CD14-positive monocyte (primary cell): ENCODE data around the gene KCNK18. TPM values are rescaled to one million over a fixed set of nuclear protein-coding genes. Genes with fewer than 3 reads are reported as not detected.

Experiments used
- DNase-seq, 3 donors: peaks; one replicate each; pipeline ENCODE4 v3.0.0-alpha.2; 2011 to 2022
- H2AFZ ChIP-seq: 2 replicates; pipeline ENCODE4 v1.6.0; 2012; ENCODE audit warnings: mild to moderate bottlenecking, low read depth, low read length, inconsistent platforms; ENCODE audit not compliant: insufficient read depth, poor library complexity, severe bottlenecking
- H3K27ac ChIP-seq, 2 donors: 1 replicate in 1 of 2; 2 replicates in 1 of 2; pipeline ENCODE4 v1.5.1; 2012 to 2013; ENCODE audit warnings: low read length in 2 of 2, control low read depth in 1 of 2, inconsistent platforms in 1 of 2, low read depth in 1 of 2, mild to moderate bottlenecking in 1 of 2
- H3K27me3 ChIP-seq, 2 donors: one replicate each; pipeline versions ENCODE4 v1.6.0 to v1.6.1; 2011 to 2013; ENCODE audit warnings: low read length in 2 of 2; ENCODE audit not compliant: control insufficient read depth in 2 of 2, insufficient read depth in 2 of 2
- H3K36me3 ChIP-seq, 2 donors: replicated peaks in 1 of 2; 1 replicate in 1 of 2; 2 replicates in 1 of 2; pipeline versions ENCODE4 v1.5.1 to v1.6.1; 2012 to 2013; ENCODE audit warnings: low read length in 2 of 2, control low read depth in 1 of 2, inconsistent platforms in 1 of 2, mild to moderate bottlenecking in 1 of 2; ENCODE audit not compliant: insufficient read depth in 2 of 2, control insufficient read depth in 1 of 2
- H3K4me1 ChIP-seq, 2 donors: 1 replicate in 1 of 2; 2 replicates in 1 of 2; pipeline versions ENCODE4 v1.5.1 to v1.6.1; 2012 to 2013; ENCODE audit warnings: low read length in 2 of 2, control low read depth in 1 of 2, inconsistent platforms in 1 of 2, mild to moderate bottlenecking in 1 of 2, moderate library complexity in 1 of 2; ENCODE audit not compliant: insufficient read depth in 2 of 2, control insufficient read depth in 1 of 2
- H3K4me2 ChIP-seq: replicated peaks from 2 replicates; pipeline ENCODE3; 2012; ENCODE audit warnings: low read length, moderate library complexity, mild to moderate bottlenecking; ENCODE audit not compliant: poor library complexity, severe bottlenecking; ENCODE audit errors: extremely low read depth
- H3K4me3 ChIP-seq, 3 experiments: fragments of 200-600 bp in 1 of 3; sonication (generic) in 1 of 3; replicated peaks in 1 of 3; 1 replicate in 2 of 3; 2 replicates in 1 of 3; pipeline ENCODE4 v1.5.1; 2011 to 2013; ENCODE audit warnings: low read length in 3 of 3, mild to moderate bottlenecking in 3 of 3, control low read depth in 2 of 3, low read depth in 2 of 3, inconsistent platforms in 1 of 3, moderate library complexity in 1 of 3
- H3K79me2 ChIP-seq: 2 replicates; pipeline ENCODE4 v1.6.0; 2012; ENCODE audit warnings: mild to moderate bottlenecking, control low read depth, inconsistent platforms, low read length, moderate library complexity; ENCODE audit not compliant: insufficient read depth
- H3K9ac ChIP-seq: 2 replicates; pipeline ENCODE4 v1.6.0; 2017; ENCODE audit warnings: low read length, mild to moderate bottlenecking; ENCODE audit not compliant: insufficient read depth, poor library complexity, severe bottlenecking
- H3K9me3 ChIP-seq, 2 donors: replicated peaks in 1 of 2; 1 replicate in 1 of 2; 2 replicates in 1 of 2; pipeline versions ENCODE4 v1.5.1 to v1.6.1; 2012 to 2013; ENCODE audit warnings: low read length in 2 of 2, control low read depth in 1 of 2; ENCODE audit not compliant: control insufficient read depth in 1 of 2, insufficient read depth in 1 of 2
- H4K20me1 ChIP-seq: 2 replicates; pipeline ENCODE4 v1.6.0; 2012; ENCODE audit warnings: mild to moderate bottlenecking, low read length, control low read depth, moderate library complexity; ENCODE audit not compliant: insufficient read depth
- H3K27ac Mint-ChIP-seq, 7 donors: one replicate each; pipeline ENCODE4 v1.8.0; 2020; ENCODE audit warnings: mild to moderate bottlenecking in 7 of 7, mixed read lengths in 7 of 7, moderate library complexity in 6 of 7, inconsistent platforms in 2 of 7
- H3K27me3 Mint-ChIP-seq, 3 donors: one replicate each; pipeline ENCODE4 v1.8.0; 2021 to 2022; ENCODE audit warnings: low read depth in 3 of 3, mild to moderate bottlenecking in 3 of 3, mixed read lengths in 3 of 3, moderate library complexity in 3 of 3, inconsistent platforms in 1 of 3
- H3K36me3 Mint-ChIP-seq, 2 donors: one replicate each; pipeline ENCODE4 v1.8.0; 2020; ENCODE audit warnings: mixed read lengths in 2 of 2, inconsistent platforms in 1 of 2, mild to moderate bottlenecking in 1 of 2
- H3K4me1 Mint-ChIP-seq: one replicate; pipeline ENCODE4 v1.8.0; 2020; ENCODE audit warnings: mild to moderate bottlenecking, mixed read lengths
- H3K4me3 Mint-ChIP-seq, 2 donors: one replicate each; pipeline ENCODE4 v1.8.0; 2020; ENCODE audit warnings: mild to moderate bottlenecking in 2 of 2, mixed read lengths in 2 of 2, moderate library complexity in 1 of 2
- H3K9me3 Mint-ChIP-seq, 7 donors: one replicate each; pipeline ENCODE4 v1.8.0; 2020 to 2022; ENCODE audit warnings: mixed read lengths in 7 of 7, mild to moderate bottlenecking in 6 of 7, moderate library complexity in 6 of 7, inconsistent platforms in 2 of 7
- WGBS: methylation state at CpG from one replicate; pipeline ENCODE4 v1.1.5; 2013; ENCODE audit warnings: missing lambda C conversion rate; ENCODE audit not compliant: insufficient coverage; 5-methylcytosine and 5-hydroxymethylcytosine counted together
- intact Hi-C, 2 donors: fragments of 100-400 bp; cut with micrococcal nuclease; formaldehyde crosslinking; loops; one replicate each; pipeline versions ENCODE4 v1.15.0 to v1.15.1; 2023
- polyA plus RNA-seq, 3 donors: library from polyadenylated mRNA; depleted of rRNA in 1 of 3; unstranded in 2 of 3; stranded (reverse) in 1 of 3; fragments of 300-500 nt in 2 of 3; fragments of >200 nt in 1 of 3; fragmentation: Illumina TruSeq in 2 of 3; gene quantifications; 1 replicate in 2 of 3; 2 replicates in 1 of 3; pipeline ENCODE4 v1.2.3, GENCODE V29; 2012 to 2021
- TF ChIP-seq, protein P1 (sequence below): fragments of 200-600 bp; IDR thresholded peaks from one replicate; pipeline ENCODE4 v1.8.0; 2022; ENCODE audit warnings: antibody characterized with exemption, mild to moderate bottlenecking

Gene KCNK18
- polyA plus RNA-seq, 3 donors = not detected

- Mint-ChIP-seq H3K27ac (peak overlapping the region in 1 of 7 donors; percentile 64), H3K4me1 (peaks cover 6% of the 10 kb centered on the region), H3K9me3 (no peaks in the 10 kb centered on the region), H3K36me3 (no peaks in the 10 kb centered on the region), H3K4me3 (no peak overlapping the region), H3K27me3 (peaks cover 6 to 19% (median 7%) of the 10 kb centered on the region in 3 donors)
- 92% methylated on average over 9 of the region's 9 CpGs for WGBS
- H3K4me2 ChIP-seq = no peak overlapping the region
- H3K4me1 ChIP-seq = no peaks in the 10 kb centered on the region
- intact Hi-C loops = no loop called here
- H4K20me1 ChIP-seq = no peaks in the 10 kb centered on the region
- peaks cover 3 to 6% of the 10 kb centered on the region in 2 donors for H3K27me3 ChIP-seq
- H3K36me3 ChIP-seq = no peaks in the 10 kb centered on the region
- no peak for DNase-seq
- no peaks in the 10 kb centered on the region for H3K9me3 ChIP-seq
- H2AFZ ChIP-seq = no peak overlapping the region
- H3K27ac ChIP-seq = no peak overlapping the region
- no peak overlapping the region for H3K9ac ChIP-seq
- TF ChIP-seq, protein P1, sequence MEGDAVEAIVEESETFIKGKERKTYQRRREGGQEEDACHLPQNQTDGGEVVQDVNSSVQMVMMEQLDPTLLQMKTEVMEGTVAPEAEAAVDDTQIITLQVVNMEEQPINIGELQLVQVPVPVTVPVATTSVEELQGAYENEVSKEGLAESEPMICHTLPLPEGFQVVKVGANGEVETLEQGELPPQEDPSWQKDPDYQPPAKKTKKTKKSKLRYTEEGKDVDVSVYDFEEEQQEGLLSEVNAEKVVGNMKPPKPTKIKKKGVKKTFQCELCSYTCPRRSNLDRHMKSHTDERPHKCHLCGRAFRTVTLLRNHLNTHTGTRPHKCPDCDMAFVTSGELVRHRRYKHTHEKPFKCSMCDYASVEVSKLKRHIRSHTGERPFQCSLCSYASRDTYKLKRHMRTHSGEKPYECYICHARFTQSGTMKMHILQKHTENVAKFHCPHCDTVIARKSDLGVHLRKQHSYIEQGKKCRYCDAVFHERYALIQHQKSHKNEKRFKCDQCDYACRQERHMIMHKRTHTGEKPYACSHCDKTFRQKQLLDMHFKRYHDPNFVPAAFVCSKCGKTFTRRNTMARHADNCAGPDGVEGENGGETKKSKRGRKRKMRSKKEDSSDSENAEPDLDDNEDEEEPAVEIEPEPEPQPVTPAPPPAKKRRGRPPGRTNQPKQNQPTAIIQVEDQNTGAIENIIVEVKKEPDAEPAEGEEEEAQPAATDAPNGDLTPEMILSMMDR = no peak
- H3K4me3 ChIP-seq = no peak overlapping the region
- H3K79me2 ChIP-seq = no peaks in the 10 kb centered on the region
Observed at GRCh38 chr10:117253908-117254307, 56.6 kb downstream of the KCNK18 start.

DNA sequence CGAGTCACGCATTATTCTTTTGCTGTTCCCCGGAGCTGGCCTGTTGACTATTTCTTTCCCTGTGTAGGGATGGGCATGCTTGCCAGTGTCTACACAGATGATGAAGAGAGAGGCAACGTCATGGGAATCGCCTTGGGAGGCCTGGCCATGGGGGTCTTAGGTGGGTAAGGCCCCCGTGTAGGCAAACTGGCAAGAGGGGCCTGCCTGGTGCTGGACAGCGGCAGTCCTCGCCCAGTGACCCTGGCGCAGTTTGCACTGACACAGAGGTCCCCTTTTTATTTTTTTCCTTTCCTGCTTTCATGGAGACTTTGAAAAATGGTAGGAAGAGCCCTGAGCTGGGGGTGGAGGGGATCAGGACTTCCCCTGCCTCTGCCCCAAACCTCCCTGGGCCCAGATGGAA, 57.0 kb downstream of the KCNK18 start:
- TF ChIP-seq, protein P1 = no peak
- no peaks in the 10 kb centered on the region for H3K79me2 ChIP-seq
- no peaks in the 10 kb centered on the region for H3K36me3 Mint-ChIP-seq
- no peak for DNase-seq
- WGBS = 72% methylated on average over 6 of the region's 9 CpGs
- H3K27ac Mint-ChIP-seq = no peak overlapping the region
- peaks cover 4 to 15% (median 5%) of the 10 kb centered on the region in 3 donors for H3K27me3 Mint-ChIP-seq
- H3K27me3 ChIP-seq = peaks cover 0 to 2% of the 10 kb centered on the region in 2 donors
- H3K4me3 Mint-ChIP-seq = no peak overlapping the region
- H3K4me3 ChIP-seq = no peak overlapping the region
- peaks cover 0 to 3% of the 10 kb centered on the region in 2 donors for H3K4me1 ChIP-seq
- peaks cover 6% of the 10 kb centered on the region for H3K4me1 Mint-ChIP-seq
- H3K27ac ChIP-seq = no peak overlapping the region
- no peak overlapping the region for H2AFZ ChIP-seq
- no peak overlapping the region for H3K4me2 ChIP-seq
- H3K9me3 Mint-ChIP-seq = no peaks in the 10 kb centered on the region
- no peaks in the 10 kb centered on the region for H3K36me3 ChIP-seq
- intact Hi-C loops = no loop called here
- no peaks in the 10 kb centered on the region for H4K20me1 ChIP-seq
- H3K9me3 ChIP-seq = no peaks in the 10 kb centered on the region
- H3K9ac ChIP-seq = no peak overlapping the region
